Ascending aorta (tissue), 2 donors: ENCODE results near the gene ERICH4. TPM values are rescaled to one million over a fixed set of nuclear protein-coding genes. Genes with fewer than 3 reads are reported as not detected.
"Not testable (repeated sequence)": the region's sequence is repeated elsewhere in the genome, so short reads cannot be mapped to it uniquely, and the experiment has no call there.

Experiments used
- DNase-seq, 2 donors: peaks; one replicate each; pipeline ENCODE4 v3.0.0-alpha.2; 2019; ENCODE audit warnings: low spot score in 2 of 2
- H3K27ac ChIP-seq, 2 donors: fragments of 200-600 bp; sonication (generic); one replicate each; pipeline ENCODE4 v1.5.1; 2016 to 2017; ENCODE audit warnings: mild to moderate bottlenecking in 1 of 2
- H3K27me3 ChIP-seq: fragments of 200-600 bp; sonication (generic); one replicate; pipeline ENCODE4 v1.5.1; 2017
- H3K36me3 ChIP-seq, 2 donors: fragments of 200-600 bp; sonication (generic); one replicate each; pipeline ENCODE4 v1.5.1; 2016
- H3K4me1 ChIP-seq, 2 donors: fragments of 200-600 bp; sonication (generic); one replicate each; pipeline ENCODE4 v1.5.1; 2016 to 2017; ENCODE audit warnings: mild to moderate bottlenecking in 1 of 2
- H3K4me3 ChIP-seq, 2 donors: fragments of 200-600 bp; sonication (generic); one replicate each; pipeline ENCODE4 v1.5.1; 2016 to 2017; ENCODE audit warnings: mild to moderate bottlenecking in 1 of 2
- H3K9me3 ChIP-seq, 2 donors: fragments of 200-600 bp; sonication (generic); one replicate each; pipeline ENCODE4 v1.5.1; 2016
- CTCF ChIP-seq, 3 experiments: fragments of 200-600 bp in 2 of 3; fragments of 450-650 bp in 1 of 3; sonication (generic) in 2 of 3; IDR thresholded peaks; one replicate each; pipeline ENCODE4 v1.5.1; 2016 to 2019; ENCODE audit warnings: antibody characterized with exemption in 3 of 3, mild to moderate bottlenecking in 1 of 3, moderate library complexity in 1 of 3
- intact Hi-C: fragments of 100-400 bp; cut with DNase I; formaldehyde crosslinking; loops from one replicate; pipeline ENCODE4 v1.15.1; 2023
- total RNA-seq: library from RNA; depleted of rRNA; stranded (reverse); fragments of >200 nt; gene quantifications from one replicate; pipeline ENCODE4 v1.1.0, GENCODE V29; 2016

The ERICH4 gene
- total RNA-seq, 1 donor from 2014 or later: not detected

GRCh38 chr19:41478171-41478570, 35.2 kb downstream of the ERICH4 start:
- no peaks in the 10 kb centered on the region for H3K36me3 ChIP-seq
- no peaks in the 10 kb centered on the region for H3K27me3 ChIP-seq
- no peak for DNase-seq
- H3K4me3 ChIP-seq: no peak overlapping the region
- H3K4me1 ChIP-seq: no peaks in the 10 kb centered on the region
- intact Hi-C loops: no loop called here
- no peak overlapping the region for H3K27ac ChIP-seq
- H3K9me3 ChIP-seq: no peaks in the 10 kb centered on the region
- TF ChIP-seq CTCF (IDR thresholded peaks at IDR 0.05): no peak

- H3K4me3 ChIP-seq: no peak overlapping the region
- H3K27ac ChIP-seq: peak overlapping the region in 1 of 2 donors; percentile 56
- no peak for TF ChIP-seq CTCF (IDR thresholded peaks at IDR 0.05)
Measured at GRCh38 chr19:41478875-41479756, 36.2 kb downstream of the ERICH4 start.

GRCh38 chr19:41479757-41480191, 36.8 kb downstream of the ERICH4 start:
- Histone ChIP-seq H3K4me1 (no peaks in the 10 kb centered on the region), H3K4me3 (no peak overlapping the region), H3K9me3 (no peaks in the 10 kb centered on the region), H3K36me3 (no peaks in the 10 kb centered on the region), H3K27ac (no peak overlapping the region), H3K27me3 (no peaks in the 10 kb centered on the region)
- TF ChIP-seq CTCF (IDR thresholded peaks at IDR 0.05): no peak
- DNase-seq: no peak
- intact Hi-C loops: no loop called here

More at GRCh38 chr19:41478875-41479756, 36.2 kb downstream of the ERICH4 start:
- Histone ChIP-seq H3K27me3 (no peaks in the 10 kb centered on the region), H3K36me3 (no peaks in the 10 kb centered on the region), H3K9me3 (no peaks in the 10 kb centered on the region), H3K4me1 (no peaks in the 10 kb centered on the region)
- intact Hi-C loops: no loop called here
- no peak for DNase-seq

GRCh38 chr19:41480336-41480735, 37.4 kb downstream of the ERICH4 start:
- no peak for DNase-seq
- no peak for TF ChIP-seq CTCF (IDR thresholded peaks at IDR 0.05)
- Histone ChIP-seq H3K27ac (no peak overlapping the region), H3K36me3 (no peaks in the 10 kb centered on the region), H3K9me3 (no peaks in the 10 kb centered on the region), H3K27me3 (no peaks in the 10 kb centered on the region), H3K4me1 (no peaks in the 10 kb centered on the region), H3K4me3 (no peak overlapping the region)
- intact Hi-C loops: no loop called here

- Histone ChIP-seq H3K27me3 (no peaks in the 10 kb centered on the region), H3K9me3 (peaks cover 0 to 4% of the 10 kb centered on the region in 2 donors), H3K36me3 (no peaks in the 10 kb centered on the region), H3K27ac (no peak overlapping the region), H3K4me1 (no peaks in the 10 kb centered on the region), H3K4me3 (no peak overlapping the region)
- no peak for TF ChIP-seq CTCF (IDR thresholded peaks at IDR 0.05)
- intact Hi-C loops: no loop called here
- DNase-seq: no peak
Measured at GRCh38 chr19:41484822-41485221, 41.9 kb downstream of the ERICH4 start.

- H3K36me3 ChIP-seq, H3K4me3 ChIP-seq, H3K27ac ChIP-seq, intact Hi-C loops, H3K27me3 ChIP-seq, H3K4me1 ChIP-seq, H3K9me3 ChIP-seq, DNase-seq: not testable (repeated sequence)
Measured at GRCh38 chr19:41486953-41487352, 44.0 kb downstream of the ERICH4 start.
